Ishikawa (cell line): Measurements from ENCODE around the gene SDR42E2.

ENCODE experiments used
- CEBPB ChIP-seq: IDR thresholded peaks from 2 replicates; pipeline ENCODE4 v1.6.1; 2012
- CREB1 ChIP-seq: IDR thresholded peaks from 2 replicates; pipeline ENCODE4 v1.6.1; 2012; ENCODE audit warnings: low read depth
- EGR1 ChIP-seq: IDR thresholded peaks from 2 replicates; pipeline ENCODE4 v1.6.1; 2012
- EP300 ChIP-seq: IDR thresholded peaks from 2 replicates; pipeline ENCODE4 v1.6.1; 2012; ENCODE audit warnings: borderline replicate concordance
- FOXM1 ChIP-seq: IDR thresholded peaks from 2 replicates; pipeline ENCODE4 v1.6.1; 2012; ENCODE audit warnings: low read depth, borderline replicate concordance
- MAX ChIP-seq: IDR thresholded peaks from 2 replicates; pipeline ENCODE4 v1.6.1; 2012
- NFIC ChIP-seq: IDR thresholded peaks from 2 replicates; pipeline ENCODE4 v1.6.1; 2012
- RAD21 ChIP-seq: IDR thresholded peaks from 2 replicates; pipeline ENCODE4 v1.6.1; 2012; ENCODE audit warnings: low read depth
- REST ChIP-seq: IDR thresholded peaks from 2 replicates; pipeline ENCODE4 v1.6.1; 2012; ENCODE audit warnings: low read depth, mild to moderate bottlenecking
- TAF1 ChIP-seq: IDR thresholded peaks from 2 replicates; pipeline ENCODE4 v1.6.1; 2012; ENCODE audit warnings: low read depth, mild to moderate bottlenecking
- TCF12 ChIP-seq: IDR thresholded peaks from 2 replicates; pipeline ENCODE4 v1.6.1; 2012; ENCODE audit warnings: low read depth
- TEAD4 ChIP-seq: IDR thresholded peaks from 2 replicates; pipeline ENCODE4 v1.6.1; 2012
- USF1 ChIP-seq: IDR thresholded peaks from 2 replicates; pipeline ENCODE4 v1.6.1; 2012
- YY1 ChIP-seq: IDR thresholded peaks from 2 replicates; pipeline ENCODE4 v1.6.1; 2012; ENCODE audit warnings: low read depth
- ZBTB7A ChIP-seq: IDR thresholded peaks from 2 replicates; pipeline ENCODE4 v1.6.1; 2012; ENCODE audit warnings: low read depth

The SDR42E2 gene

GRCh38 chr16:22188595-22189442 lies 26.5 kb downstream of the SDR42E2 start:
- TF ChIP-seq RAD21 (peak; percentile 96), EP300 (no peak), TCF12 (no peak)

GRCh38 chr16:22189473-22190080 lies 27.3 kb downstream of the SDR42E2 start:
- TF ChIP-seq FOXM1 (no peak), TCF12 (no peak), MAX (no peak), YY1 (no peak), REST (no peak), EP300 (no peak), NFIC (no peak), CREB1 (no peak), TAF1 (no peak), RAD21 (no peak), ZBTB7A (no peak), TEAD4 (no peak), USF1 (no peak), EGR1 (no peak)

GRCh38 chr16:22190081-22190775 lies 27.9 kb downstream of the SDR42E2 start:
- TF ChIP-seq MAX = peak; percentile 47
- TF ChIP-seq EGR1 = peak; percentile 97
- 0 out of 2 replicates have a peak, but pooled peaks have one; percentile 4 for TF ChIP-seq USF1
- TF ChIP-seq CREB1 = no peak
- peak; percentile 94 for TF ChIP-seq ZBTB7A
- TF ChIP-seq TAF1 = peak; percentile 30; the same call in 1 of the 2 replicates
- no peak for TF ChIP-seq YY1

- TF ChIP-seq RAD21 (no peak), ZBTB7A (0 out of 2 replicates have a peak, but pooled peaks have one; percentile 10), USF1 (no peak), TEAD4 (no peak), CREB1 (peak; percentile 55; the same call in 1 of the 2 replicates)
These were observed 28.6 kb downstream of the SDR42E2 start for GRCh38 chr16:22190776-22191531.

GRCh38 chr16:22191532-22192260 lies 29.4 kb downstream of the SDR42E2 start:
- TF ChIP-seq RAD21 = no peak
- no peak for TF ChIP-seq TEAD4
- no peak for TF ChIP-seq EP300
- no peak for TF ChIP-seq REST
- no peak for TF ChIP-seq TAF1
- no peak for TF ChIP-seq EGR1
- TF ChIP-seq CEBPB = no peak
